ENCODE data around the gene OR1K1.

The OR1K1 gene

DNA sequence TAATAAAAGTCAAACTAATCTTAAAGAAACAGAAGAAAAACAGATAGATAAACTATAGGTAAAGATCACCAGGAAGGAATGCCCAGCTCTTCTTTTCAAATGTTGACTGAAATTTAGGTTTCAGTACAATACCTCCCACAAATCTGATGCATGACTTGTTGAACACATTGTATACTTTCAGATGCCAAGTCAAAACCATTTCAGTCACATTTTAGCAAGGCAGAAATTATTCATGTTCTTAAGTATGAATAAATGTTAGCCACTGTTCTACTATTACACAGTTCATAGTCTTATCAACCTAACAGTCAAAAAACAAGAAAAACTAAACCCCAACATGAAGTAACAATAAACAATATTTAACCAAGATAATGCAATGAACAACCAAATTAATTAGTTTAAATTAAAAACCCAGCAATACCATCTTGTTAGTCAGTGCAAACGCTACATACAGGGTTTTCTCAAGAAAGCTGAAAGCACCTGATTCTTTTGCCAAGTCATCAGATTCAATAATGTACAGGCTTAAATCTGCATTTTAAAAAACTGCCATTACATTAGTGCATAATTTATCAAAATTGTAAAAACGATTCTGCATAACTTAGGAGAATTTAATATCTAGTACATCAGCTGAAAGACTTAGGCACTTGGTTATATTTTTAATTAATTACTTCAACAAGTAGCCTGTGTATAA is 48.5 kb downstream of the OR1K1 start:
- no peak overlapping the region for H3K4me3 ChIP-seq
- no peak overlapping the region for H3K4me2 ChIP-seq
- H3K36me3 ChIP-seq: peaks cover 67% of the 10 kb centered on the region
- H3K9ac ChIP-seq: no peak overlapping the region
- no peak for TF ChIP-seq Cebpa-rat (IDR thresholded peaks at IDR 0.05)
- no peak overlapping the region for H3K27ac ChIP-seq
- no peaks in the 10 kb centered on the region for H4K20me1 ChIP-seq
- peaks cover 6% of the 10 kb centered on the region for H3K9me3 ChIP-seq
- H3K4me1 ChIP-seq: peaks cover 22% of the 10 kb centered on the region
- no peaks in the 10 kb centered on the region for H3K27me3 ChIP-seq

Measured in BLaER1 (cell line).